KMS-11 (cell line): ENCODE measurements around the gene TRAM2.
"Not testable (repeated sequence)": the region's sequence is repeated elsewhere in the genome, so short reads cannot be mapped to it uniquely, and the experiment has no call there.

Experiments used
- H2AFZ ChIP-seq: fragments of 200-600 bp; sonication (generic); 2 replicates; pipeline ENCODE4 v1.6.1; 2016; ENCODE audit warnings: antibody characterized with exemption, mixed run types, low read depth
- H3K27ac ChIP-seq: fragments of 200-600 bp; sonication (generic); 2 replicates; pipeline ENCODE4 v1.6.1; 2016; ENCODE audit warnings: mild to moderate bottlenecking, mixed run types
- H3K27me3 ChIP-seq: fragments of 200-600 bp; sonication (generic); 2 replicates; pipeline ENCODE4 v1.6.1; 2017; ENCODE audit warnings: mild to moderate bottlenecking, low read depth, mixed run types, moderate library complexity; ENCODE audit not compliant: insufficient read depth
- H3K36me3 ChIP-seq: fragments of 200-600 bp; sonication (generic); 2 replicates; pipeline ENCODE4 v1.6.1; 2017; ENCODE audit warnings: mild to moderate bottlenecking, mixed run types; ENCODE audit not compliant: insufficient read depth
- H3K4me1 ChIP-seq: fragments of 200-600 bp; sonication (generic); 2 replicates; pipeline ENCODE4 v1.6.1; 2016; ENCODE audit warnings: mild to moderate bottlenecking, low read depth, mixed run types; ENCODE audit not compliant: poor library complexity, severe bottlenecking
- H3K4me2 ChIP-seq: fragments of 200-600 bp; sonication (generic); 2 replicates; pipeline ENCODE4 v1.7.0; 2016; ENCODE audit warnings: mild to moderate bottlenecking, mixed run types
- H3K4me3 ChIP-seq: fragments of 200-600 bp; sonication (generic); IDR thresholded peaks from 2 replicates; pipeline ENCODE4 v1.6.1; 2017; ENCODE audit warnings: low read depth, low read length, mixed read lengths; ENCODE audit not compliant: insufficient read depth
- H3K79me2 ChIP-seq: fragments of 200-600 bp; sonication (generic); 2 replicates; pipeline ENCODE4 v1.6.1; 2016; ENCODE audit warnings: low read depth, mixed run types; ENCODE audit not compliant: insufficient read depth
- H3K9ac ChIP-seq: fragments of 200-600 bp; sonication (generic); 2 replicates; pipeline ENCODE4 v1.6.1; 2016; ENCODE audit warnings: mild to moderate bottlenecking, mixed run types
- H4K20me1 ChIP-seq: fragments of 200-600 bp; sonication (generic); 2 replicates; pipeline ENCODE4 v1.6.1; 2016; ENCODE audit warnings: mild to moderate bottlenecking, mixed run types; ENCODE audit not compliant: insufficient read depth
- CTCF ChIP-seq: fragments of 200-600 bp; sonication (generic); conservative IDR thresholded peaks from 2 replicates; pipeline ENCODE4 v1.6.1; 2017; ENCODE audit warnings: low read depth, mild to moderate bottlenecking, antibody characterized with exemption, low read length, moderate library complexity, mixed read lengths

The TRAM2 gene

GRCh38 chr6:52483671-52484003, 93.2 kb downstream of the TRAM2 start:
- Histone ChIP-seq H3K4me3 (no peak overlapping the region), H3K27me3 (no peaks in the 10 kb centered on the region), H3K79me2 (no peaks in the 10 kb centered on the region), H4K20me1 (no peaks in the 10 kb centered on the region), H3K4me1 (no peaks in the 10 kb centered on the region), H3K4me2 (no peak overlapping the region), H3K36me3 (no peaks in the 10 kb centered on the region), H3K27ac (no peak overlapping the region), H3K9ac (no peak overlapping the region), H2AFZ (no peak overlapping the region)
- no peak for TF ChIP-seq CTCF

- Histone ChIP-seq H3K27ac (no peak overlapping the region), H3K79me2 (no peaks in the 10 kb centered on the region), H3K27me3 (no peaks in the 10 kb centered on the region), H3K4me3 (no peak overlapping the region), H2AFZ (no peak overlapping the region), H3K9ac (no peak overlapping the region), H3K4me2 (no peak overlapping the region), H4K20me1 (no peaks in the 10 kb centered on the region), H3K4me1 (no peaks in the 10 kb centered on the region), H3K36me3 (no peaks in the 10 kb centered on the region)
- TF ChIP-seq CTCF = no peak
Measured at GRCh38 chr6:52482903-52483670, 93.8 kb downstream of the TRAM2 start.

- Histone ChIP-seq H3K9ac (no peak overlapping the region), H3K36me3 (no peaks in the 10 kb centered on the region), H3K27ac (no peak overlapping the region), H3K4me2 (no peak overlapping the region), H3K79me2 (no peaks in the 10 kb centered on the region), H2AFZ (no peak overlapping the region), H3K27me3 (no peaks in the 10 kb centered on the region), H4K20me1 (no peaks in the 10 kb centered on the region), H3K4me3 (no peak overlapping the region), H3K4me1 (peaks cover 8% of the 10 kb centered on the region)
- TF ChIP-seq CTCF = no peak
Measured at GRCh38 chr6:52475307-52475706, 101.6 kb downstream of the TRAM2 start.

- Histone ChIP-seq H3K4me3 (no peak overlapping the region), H3K79me2 (no peaks in the 10 kb centered on the region), H2AFZ (no peak overlapping the region), H3K36me3 (no peaks in the 10 kb centered on the region), H3K27ac (no peak overlapping the region), H4K20me1 (no peaks in the 10 kb centered on the region), H3K9ac (no peak overlapping the region), H3K4me1 (peaks cover 8% of the 10 kb centered on the region), H3K4me2 (no peak overlapping the region), H3K27me3 (no peaks in the 10 kb centered on the region)
- TF ChIP-seq CTCF = no peak
Measured at GRCh38 chr6:52474173-52474572, 102.7 kb downstream of the TRAM2 start.

GRCh38 chr6:52461194-52461593, 115.7 kb downstream of the TRAM2 start:
- H3K9ac ChIP-seq, H3K79me2 ChIP-seq, H4K20me1 ChIP-seq, H3K4me3 ChIP-seq, H3K27me3 ChIP-seq, H3K36me3 ChIP-seq, H2AFZ ChIP-seq, H3K4me2 ChIP-seq, H3K27ac ChIP-seq, H3K4me1 ChIP-seq: not testable (repeated sequence)
